Activated gamma-delta T cell treated with anti-CD3 and anti-CD28 coated beads, Interleukin-2, amount 50 U/mL, for 16 hours (primary cell): Measurements from ENCODE around the gene IVNS1ABP.
"Not testable (repeated sequence)": the region's sequence is repeated elsewhere in the genome, so short reads cannot be mapped to it uniquely, and the experiment has no call there.

Experiments used
- DNase-seq: peaks from one replicate; pipeline ENCODE4 v3.0.0-alpha.2; 2020; ENCODE audit warnings: low read depth

The IVNS1ABP gene

GRCh38 chr1:185317034-185317885 lies at the start of gene IVNS1ABP:
Gene IVNS1ABP (minus strand): TSS chr1:185317243. CDS start chr1:185309493, 7,750 bp downstream.
- peak; percentile 88 for DNase-seq

GRCh38 chr1:185365951-185366350 lies 48.9 kb upstream of the IVNS1ABP start:
- no peak for DNase-seq

- DNase-seq: not testable (repeated sequence)
Measured at GRCh38 chr1:185364528-185364927, 47.5 kb upstream of the IVNS1ABP start.

GRCh38 chr1:185363205-185363604 lies 46.2 kb upstream of the IVNS1ABP start:
- DNase-seq: no peak

GRCh38 chr1:185360714-185361113 lies 43.7 kb upstream of the IVNS1ABP start:
- DNase-seq: no peak

GRCh38 chr1:185358957-185359356 lies 41.9 kb upstream of the IVNS1ABP start:
- no peak for DNase-seq

- no peak for DNase-seq
Measured at GRCh38 chr1:185355947-185356346, 38.9 kb upstream of the IVNS1ABP start.

- no peak for DNase-seq
Measured at GRCh38 chr1:185353124-185353523, 36.1 kb upstream of the IVNS1ABP start.

- no peak for DNase-seq
Measured at GRCh38 chr1:185351734-185352466, 34.9 kb upstream of the IVNS1ABP start.

- no peak for DNase-seq
Measured at GRCh38 chr1:185350027-185350442, 33.0 kb upstream of the IVNS1ABP start.

- no peak for DNase-seq
Measured at GRCh38 chr1:185349556-185349955, 32.5 kb upstream of the IVNS1ABP start.

- DNase-seq: no peak
Measured at GRCh38 chr1:185348985-185349384, 31.9 kb upstream of the IVNS1ABP start.

- no peak for DNase-seq
Measured at GRCh38 chr1:185348296-185348695, 31.3 kb upstream of the IVNS1ABP start.

- no peak for DNase-seq
Measured at GRCh38 chr1:185345913-185346720, 29.1 kb upstream of the IVNS1ABP start.

- no peak for DNase-seq
Measured at GRCh38 chr1:185343306-185343705, 26.3 kb upstream of the IVNS1ABP start.

- DNase-seq: no peak
Measured at GRCh38 chr1:185342672-185343259, 25.7 kb upstream of the IVNS1ABP start.

- DNase-seq: no peak
Measured at GRCh38 chr1:185342017-185342416, 25.0 kb upstream of the IVNS1ABP start.

- no peak for DNase-seq
Measured at GRCh38 chr1:185341196-185341781, 24.2 kb upstream of the IVNS1ABP start.

GRCh38 chr1:185338719-185339622 lies 21.9 kb upstream of the IVNS1ABP start:
- no peak for DNase-seq

GRCh38 chr1:185337246-185337645 lies 20.2 kb upstream of the IVNS1ABP start:
- no peak for DNase-seq
